HG03135 (cell line): Measurements from ENCODE around the gene ERCC6L2.

Experiments used
- ATAC-seq: cut with Tn5 transposase; IDR thresholded peaks from one replicate; pipeline ENCODE4 v1.9.1; 2021; ENCODE audit warnings: mild to moderate bottlenecking, moderate library complexity; ENCODE audit not compliant: unreplicated experiment

The ERCC6L2 gene

GRCh38 chr9:96015876-96016686, 140.6 kb downstream of the ERCC6L2 start:
- ATAC-seq = no peak
